ENCODE results near the gene FOXP1. TPM values are rescaled to one million over a fixed set of nuclear protein-coding genes. Genes with fewer than 3 reads are reported as not detected.

Gene FOXP1
- total and polyA plus RNA-seq, 2 of the 13 experiments (the other 11 are each of a cell fraction or from before 2014, with no cell fraction given): 40.4 to 59.0 TPM

GRCh38 chr3:71559578-71560162 is 23.9 kb downstream of the FOXP1 start (continued):
- TF ChIP-seq ZNF512B (CRISPR knock-in tag; IDR thresholded peaks at IDR 0.05; ENCODE audit: borderline replicate concordance): no peak
- TF ChIP-seq SMC3 (IDR thresholded peaks at IDR 0.05; ENCODE audit: low read length): no peak
- TF ChIP-seq ATF4 (CRISPR knock-in tag; IDR thresholded peaks at IDR 0.05): peak in 1 of 2 experiments; percentile 92; a peak in 2 of 4 replicates
- no peak for TF ChIP-seq NFKB2 (CRISPR knock-in tag; IDR thresholded peaks at IDR 0.05; ENCODE audit: borderline replicate concordance)
- TF ChIP-seq ZNF672 (CRISPR knock-in tag; IDR thresholded peaks at IDR 0.05): no peak
- TF ChIP-seq LRRFIP1 (CRISPR knock-in tag; conservative IDR thresholded peaks at IDR 0.05): no peak
- TF ChIP-seq ZNF616 (CRISPR knock-in tag; IDR thresholded peaks at IDR 0.05; ENCODE audit: low read depth): no peak
- TF ChIP-seq ZNF382 (CRISPR knock-in tag; IDR thresholded peaks at IDR 0.05; ENCODE audit: borderline replicate concordance): no peak
- TF ChIP-seq HHEX (CRISPR knock-in tag; IDR thresholded peaks at IDR 0.05): no peak
- peak; percentile 94 for TF ChIP-seq TEAD3 (CRISPR knock-in tag; optimal IDR thresholded peaks at IDR 0.05; ENCODE audit: borderline replicate concordance)
- no peak for TF ChIP-seq SIX1 (CRISPR knock-in tag; IDR thresholded peaks at IDR 0.05; ENCODE audit: borderline replicate concordance)
- TF ChIP-seq TP53 (CRISPR knock-in tag; conservative IDR thresholded peaks at IDR 0.05): no peak
- TF ChIP-seq ZNF205 (CRISPR knock-in tag; IDR thresholded peaks at IDR 0.05): no peak
- no peak for TF ChIP-seq RORA (CRISPR knock-in tag; IDR thresholded peaks at IDR 0.05)
- TF ChIP-seq SP4 (CRISPR knock-in tag; IDR thresholded peaks at IDR 0.05): no peak
- TF ChIP-seq BCL3 (CRISPR knock-in tag; IDR thresholded peaks at IDR 0.05): no peak
- no peak for TF ChIP-seq ZNF251 (CRISPR knock-in tag; IDR thresholded peaks at IDR 0.05)
- TF ChIP-seq KLF6 (CRISPR knock-in tag; IDR thresholded peaks at IDR 0.05): no peak
- no peak for TF ChIP-seq SMARCC2 (IDR thresholded peaks at IDR 0.05)
- TF ChIP-seq ZNF414 (CRISPR knock-in tag; IDR thresholded peaks at IDR 0.05): 0 out of 2 replicates have a peak, but pooled peaks have one; percentile 37
